Left ventricle myocardium superior (tissue), 1 donor: ENCODE measurements around the gene RDX. TPM values are rescaled to one million over a fixed set of nuclear protein-coding genes. Genes with fewer than 3 reads are reported as not detected.

Experiments
- ATAC-seq: fragments of 200-7000 bp; cut with Tn5 transposase; one replicate; pipeline ENCODE4 v1.9.1; 2020; ENCODE audit warnings: mild to moderate bottlenecking, moderate library complexity
- DNase-seq: peaks from one replicate; pipeline ENCODE4 v3.0.0-alpha.2; 2020
- intact Hi-C: fragments of 100-400 bp; cut with micrococcal nuclease; formaldehyde crosslinking; loops from one replicate; pipeline ENCODE4 v1.11.0; 2022
- total RNA-seq: library from RNA; stranded (reverse); fragmentation: NEBNext Ultra II Directional; extraction: Animal tissue kit (Norgen Biotek cat#: 25700); gene quantifications from one replicate; pipeline ENCODE4 v1.2.1, GENCODE V29; 2021
- donor health status: DM: no; HTN: yes; CAD: no; lungs with severe emphysema.

The RDX gene
- total RNA-seq, 1 donor from 2014 or later: 117 TPM

GRCh38 chr11:110185599-110185998 lies 110.8 kb downstream of the RDX start:
- intact Hi-C loops: no loop called here
- DNase-seq (no peak), ATAC-seq (no peak)

GRCh38 chr11:110185121-110185591 lies 111.3 kb downstream of the RDX start:
- ATAC-seq (no peak), DNase-seq (no peak)
- intact Hi-C loops: no loop called here

GRCh38 chr11:110184456-110184855 lies 112.0 kb downstream of the RDX start:
- intact Hi-C loops: no loop called here
- ATAC-seq: no peak
- DNase-seq: no peak

GRCh38 chr11:110182886-110183285 lies 113.5 kb downstream of the RDX start:
- intact Hi-C loops: no loop called here
- ATAC-seq (no peak), DNase-seq (no peak)

- no peak for ATAC-seq
These were observed 117.3 kb downstream of the RDX start for GRCh38 chr11:110179064-110179463.

GRCh38 chr11:110177086-110177456 lies 119.3 kb downstream of the RDX start:
- intact Hi-C loops: no loop called here
- no peak for ATAC-seq

More at GRCh38 chr11:110179064-110179463, 117.3 kb downstream of the RDX start:
- intact Hi-C loops: no loop called here
- no peak for DNase-seq

GRCh38 chr11:110176366-110177085 lies 119.9 kb downstream of the RDX start:
- intact Hi-C loops: no loop called here
- ATAC-seq (no peak), DNase-seq (no peak)

More at GRCh38 chr11:110177086-110177456, 119.3 kb downstream of the RDX start:
- no peak for DNase-seq

- intact Hi-C loops: no loop called here
- ATAC-seq: peak; percentile 28
These were observed 121.6 kb downstream of the RDX start for GRCh38 chr11:110174645-110175310.

GRCh38 chr11:110173811-110174644 lies 122.4 kb downstream of the RDX start:
- ATAC-seq (peak; percentile 83), DNase-seq (peak; percentile 71)
- intact Hi-C loops: no loop called here

More at GRCh38 chr11:110174645-110175310, 121.6 kb downstream of the RDX start:
- DNase-seq: no peak

- no peak for DNase-seq
- no peak for ATAC-seq
- intact Hi-C loops: no loop called here
These were observed 123.8 kb downstream of the RDX start for GRCh38 chr11:110172468-110173065.

GRCh38 chr11:110169738-110170137 lies 126.7 kb downstream of the RDX start:
- intact Hi-C loops: no loop called here
- ATAC-seq: no peak
- DNase-seq: no peak

GRCh38 chr11:110168033-110168803 lies 128.2 kb downstream of the RDX start:
- intact Hi-C loops: no loop called here
- ATAC-seq (no peak), DNase-seq (no peak)

- ATAC-seq: no peak
- no peak for DNase-seq
- intact Hi-C loops: no loop called here
These were observed 131.1 kb downstream of the RDX start for GRCh38 chr11:110165039-110165925.

GRCh38 chr11:110162216-110162615 lies 134.2 kb downstream of the RDX start:
- ATAC-seq (no peak), DNase-seq (no peak)
- intact Hi-C loops: no loop called here

GRCh38 chr11:110161061-110161460 lies 135.4 kb downstream of the RDX start:
- intact Hi-C loops: no loop called here
- ATAC-seq (no peak), DNase-seq (no peak)

GRCh38 chr11:110160437-110160836 lies 136.0 kb downstream of the RDX start:
- ATAC-seq (no peak), DNase-seq (no peak)
- intact Hi-C loops: no loop called here

- DNase-seq (no peak), ATAC-seq (no peak)
- intact Hi-C loops: no loop called here
These were observed 136.4 kb downstream of the RDX start for GRCh38 chr11:110160016-110160415.

- intact Hi-C loops: no loop called here
- ATAC-seq (no peak), DNase-seq (no peak)
These were observed 136.9 kb downstream of the RDX start for GRCh38 chr11:110159476-110159875.
